Keratinocyte (primary cell): ENCODE results near the gene CBX2. TPM values are rescaled to one million over a fixed set of nuclear protein-coding genes. Genes with fewer than 3 reads are reported as not detected.
"Not testable (repeated sequence)": the region's sequence is repeated elsewhere in the genome, so short reads cannot be mapped to it uniquely, and the experiment has no call there.

Source experiments
- DNase-seq: peaks from one replicate; pipeline ENCODE4 v3.0.0-alpha.2; 2011; ENCODE audit warnings: low read depth, missing footprints, low spot score
- FAIRE-seq: peaks from 2 replicates; lab custom pipeline; 2011; peaks lifted over from hg19 to GRCh38; lab: Jason Lieb, UNC
- H2AFZ ChIP-seq: 2 replicates; pipeline ENCODE4 v1.6.0; 2012; ENCODE audit warnings: low read length, control low read depth, inconsistent platforms; ENCODE audit not compliant: control insufficient read depth
- H3K27ac ChIP-seq: 2 replicates; pipeline ENCODE4 v1.5.1; 2011; ENCODE audit warnings: low read length; ENCODE audit not compliant: control insufficient read depth, insufficient read depth
- H3K27me3 ChIP-seq: 3 replicates; pipeline ENCODE4 v1.6.0; 2011; ENCODE audit warnings: low read length; ENCODE audit not compliant: control insufficient read depth, insufficient read depth; ENCODE audit errors: extremely low read depth
- H3K36me3 ChIP-seq, 2 experiments: 2 replicates in 1 of 2; 3 replicates in 1 of 2; pipeline ENCODE4 v1.5.1; 2011; ENCODE audit warnings: low read length in 2 of 2, mild to moderate bottlenecking in 1 of 2; ENCODE audit not compliant: control insufficient read depth in 2 of 2, insufficient read depth in 2 of 2; ENCODE audit errors: extremely low read depth in 1 of 2
- H3K4me1 ChIP-seq: 3 replicates; pipeline ENCODE4 v1.5.1; 2011; ENCODE audit warnings: low read length; ENCODE audit not compliant: control insufficient read depth, insufficient read depth; ENCODE audit errors: extremely low read depth
- H3K4me2 ChIP-seq: 3 replicates; pipeline ENCODE4 v1.6.0; 2011; ENCODE audit warnings: low read depth, low read length; ENCODE audit not compliant: control insufficient read depth, insufficient read depth; ENCODE audit errors: extremely low read depth
- H3K4me3 ChIP-seq, 3 experiments: fragments of 200-600 bp in 1 of 3; sonication (generic) in 1 of 3; 2 replicates in 2 of 3; 3 replicates in 1 of 3; pipeline ENCODE4 v1.5.1; 2011 to 2016; ENCODE audit warnings: low read length in 3 of 3, mild to moderate bottlenecking in 3 of 3, control low read depth in 2 of 3, inconsistent platforms in 1 of 3, low read depth in 1 of 3, mixed read lengths in 1 of 3, mixed run types in 1 of 3, moderate library complexity in 1 of 3; ENCODE audit not compliant: control insufficient read depth in 2 of 3, insufficient read depth in 2 of 3; ENCODE audit errors: extremely low read depth in 1 of 3
- H3K79me2 ChIP-seq: 2 replicates; pipeline ENCODE4 v1.6.0; 2012; ENCODE audit warnings: low read length; ENCODE audit not compliant: control insufficient read depth, insufficient read depth
- H3K9ac ChIP-seq: 3 replicates; pipeline ENCODE4 v1.6.0; 2011; ENCODE audit warnings: low read length; ENCODE audit not compliant: control insufficient read depth, insufficient read depth; ENCODE audit errors: extremely low read depth
- H3K9me1 ChIP-seq: 3 replicates; pipeline ENCODE4 v1.6.0; 2011; ENCODE audit warnings: low read length; ENCODE audit not compliant: control insufficient read depth, insufficient read depth; ENCODE audit errors: extremely low read depth
- H3K9me3 ChIP-seq: 2 replicates; pipeline ENCODE4 v1.5.1; 2012; ENCODE audit warnings: low read depth, low read length; ENCODE audit not compliant: control insufficient read depth
- H4K20me1 ChIP-seq: 3 replicates; pipeline ENCODE4 v1.6.0; 2011; ENCODE audit warnings: low read length; ENCODE audit not compliant: control insufficient read depth, insufficient read depth; ENCODE audit errors: extremely low read depth
- EZH2 ChIP-seq: IDR thresholded peaks from one replicate; pipeline ENCODE4 v1.6.1; 2012; ENCODE audit warnings: inconsistent platforms, mild to moderate bottlenecking, low read length, moderate library complexity
- dilution Hi-C: fragments of 300-500 bp; cut with MboI; formaldehyde crosslinking; loops from one replicate; pipeline ENCODE4 v1.7.0; 2020; ENCODE audit warnings: low sequenced_read_pairs; ENCODE audit not compliant: extremely low pct_ligation_motif_present
- polyA plus RNA-seq, 5 experiments: library from polyadenylated mRNA; depleted of rRNA in 3 of 5; stranded (reverse) in 3 of 5; stranded (forward) in 1 of 5; unstranded in 1 of 5; fragments of >200 nt; gene quantifications; 1 replicate in 1 of 5; 2 replicates in 3 of 5; 3 replicates in 1 of 5; pipeline versions ENCODE4 v1.2.1 to v1.2.3, GENCODE V29; 2011 to 2012; ENCODE audit warnings: missing spikeins in 2 of 5, low read depth in 1 of 5, low replicate concordance in 1 of 5
- TF ChIP-seq, protein P1 (sequence below), 3 experiments: IDR thresholded peaks in 1 of 3; conservative IDR thresholded peaks in 1 of 3; optimal IDR thresholded peaks in 1 of 3; 2 replicates in 2 of 3; 3 replicates in 1 of 3; pipeline versions ENCODE3 to v1.5.1; 2011; ENCODE audit warnings: low read length in 3 of 3, mild to moderate bottlenecking in 3 of 3, moderate library complexity in 2 of 3, control low read depth in 1 of 3, inconsistent platforms in 1 of 3; ENCODE audit not compliant: insufficient read depth in 2 of 3; ENCODE audit errors: extremely low read depth in 1 of 3

The CBX2 gene
- polyA plus RNA-seq, 1 donor (not counting 4 experiments of a cell fraction or from before 2014, with no cell fraction given), result 1.7 TPM

DNA sequence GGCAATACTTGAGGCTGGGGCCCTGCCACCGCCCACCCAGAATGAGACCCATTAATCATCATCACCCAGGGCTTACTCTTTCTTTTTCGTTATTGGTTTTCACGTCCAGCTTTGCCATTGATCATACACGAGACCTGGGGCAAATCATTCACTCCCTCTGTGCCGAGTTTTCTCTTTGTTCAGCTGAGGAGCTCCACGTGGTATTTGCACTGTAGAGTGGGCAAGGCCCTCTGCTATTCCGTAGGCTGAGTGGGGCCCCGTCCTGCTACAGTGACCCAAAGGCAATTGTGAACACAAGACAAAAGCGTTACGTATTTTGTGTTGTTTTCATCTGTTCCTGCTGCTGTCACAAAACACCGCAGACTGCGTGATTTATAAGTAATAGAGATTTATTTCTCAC is 23.6 kb upstream of the CBX2 start:
- no peaks in the 10 kb centered on the region for H3K4me1 ChIP-seq
- H3K36me3 ChIP-seq, result no peaks in the 10 kb centered on the region
- H2AFZ ChIP-seq, result no peak overlapping the region
- H3K27me3 ChIP-seq, result peaks cover 18% of the 10 kb centered on the region
- no peak overlapping the region for H3K4me2 ChIP-seq
- no peak overlapping the region for H3K4me3 ChIP-seq
- no peak overlapping the region for H3K27ac ChIP-seq
- dilution Hi-C loops, result no loop called here
- no peaks in the 10 kb centered on the region for H4K20me1 ChIP-seq
- H3K9ac ChIP-seq, result no peak overlapping the region
- TF ChIP-seq EZH2, result no peak
- TF ChIP-seq, protein P1, sequence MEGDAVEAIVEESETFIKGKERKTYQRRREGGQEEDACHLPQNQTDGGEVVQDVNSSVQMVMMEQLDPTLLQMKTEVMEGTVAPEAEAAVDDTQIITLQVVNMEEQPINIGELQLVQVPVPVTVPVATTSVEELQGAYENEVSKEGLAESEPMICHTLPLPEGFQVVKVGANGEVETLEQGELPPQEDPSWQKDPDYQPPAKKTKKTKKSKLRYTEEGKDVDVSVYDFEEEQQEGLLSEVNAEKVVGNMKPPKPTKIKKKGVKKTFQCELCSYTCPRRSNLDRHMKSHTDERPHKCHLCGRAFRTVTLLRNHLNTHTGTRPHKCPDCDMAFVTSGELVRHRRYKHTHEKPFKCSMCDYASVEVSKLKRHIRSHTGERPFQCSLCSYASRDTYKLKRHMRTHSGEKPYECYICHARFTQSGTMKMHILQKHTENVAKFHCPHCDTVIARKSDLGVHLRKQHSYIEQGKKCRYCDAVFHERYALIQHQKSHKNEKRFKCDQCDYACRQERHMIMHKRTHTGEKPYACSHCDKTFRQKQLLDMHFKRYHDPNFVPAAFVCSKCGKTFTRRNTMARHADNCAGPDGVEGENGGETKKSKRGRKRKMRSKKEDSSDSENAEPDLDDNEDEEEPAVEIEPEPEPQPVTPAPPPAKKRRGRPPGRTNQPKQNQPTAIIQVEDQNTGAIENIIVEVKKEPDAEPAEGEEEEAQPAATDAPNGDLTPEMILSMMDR (optimal IDR thresholded peaks at IDR 0.05 in 1 of 3, IDR thresholded peaks at IDR 0.05 in 1 of 3, conservative IDR thresholded peaks at IDR 0.05 in 1 of 3; ENCODE audit: extremely low read depth in 1 of 3, insufficient read depth in 2 of 3, low read length in 3 of 3), result no peak
- no peaks in the 10 kb centered on the region for H3K9me1 ChIP-seq
- FAIRE-seq, result no peak
- DNase-seq, result no peak
- H3K9me3 ChIP-seq, result no peaks in the 10 kb centered on the region
- H3K79me2 ChIP-seq, result no peaks in the 10 kb centered on the region

DNA sequence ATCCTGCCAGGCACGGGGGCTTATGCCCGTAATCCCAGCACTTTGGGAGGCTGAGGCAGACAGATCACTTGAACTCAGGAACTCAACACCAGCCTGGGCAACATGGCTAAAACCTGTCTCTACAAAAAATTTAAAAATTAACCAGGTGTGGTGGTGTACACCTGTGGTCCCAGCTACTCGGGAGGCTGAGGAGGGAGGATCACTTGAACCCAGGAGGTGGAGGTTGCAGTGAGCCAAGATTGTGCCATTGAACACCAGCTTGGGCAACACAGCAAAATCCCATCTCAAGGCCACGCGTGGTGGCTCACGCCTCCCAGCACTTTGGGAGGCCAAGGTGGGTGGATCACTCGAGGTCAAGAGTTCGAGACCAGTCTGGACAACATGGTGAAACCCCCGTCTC is 23.0 kb upstream of the CBX2 start:
- H3K9ac ChIP-seq, H3K27ac ChIP-seq, H3K4me2 ChIP-seq, H2AFZ ChIP-seq, H3K79me2 ChIP-seq, H3K4me1 ChIP-seq, dilution Hi-C loops, H3K9me1 ChIP-seq, DNase-seq, H3K9me3 ChIP-seq, H3K36me3 ChIP-seq, H3K4me3 ChIP-seq, FAIRE-seq, H4K20me1 ChIP-seq: not testable (repeated sequence)
- H3K27me3 ChIP-seq, result peaks cover 12% of the 10 kb centered on the region

DNA sequence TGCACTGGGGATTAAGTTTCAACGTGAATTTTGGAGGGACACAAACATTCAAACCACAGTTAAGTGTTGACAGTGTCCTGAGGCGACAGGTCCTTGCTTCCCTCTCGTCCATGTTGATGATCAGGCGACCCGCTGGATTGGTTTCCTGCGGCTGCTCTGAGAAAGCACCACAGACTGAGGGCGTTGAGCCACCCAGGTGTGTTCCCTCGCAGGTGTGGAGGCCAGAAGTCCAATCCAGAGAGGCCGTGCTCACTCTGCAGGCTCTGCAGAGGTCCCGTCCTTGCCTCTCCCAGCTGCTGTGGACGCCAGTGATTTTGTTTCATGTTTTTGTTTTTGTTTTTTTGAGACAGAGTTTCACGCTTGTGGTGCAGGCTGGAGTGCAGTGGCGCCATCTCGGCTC is 22.4 kb upstream of the CBX2 start:
- no peak overlapping the region for H3K9ac ChIP-seq
- H3K9me1 ChIP-seq, result no peaks in the 10 kb centered on the region
- H4K20me1 ChIP-seq, result no peaks in the 10 kb centered on the region
- H3K4me3 ChIP-seq, result no peak overlapping the region
- H3K36me3 ChIP-seq, result no peaks in the 10 kb centered on the region
- H3K4me1 ChIP-seq, result peaks cover 6% of the 10 kb centered on the region
- peaks cover 8% of the 10 kb centered on the region for H3K27me3 ChIP-seq
- dilution Hi-C loops, result no loop called here
- H3K9me3 ChIP-seq, result no peaks in the 10 kb centered on the region
- no peaks in the 10 kb centered on the region for H3K79me2 ChIP-seq
- H3K4me2 ChIP-seq, result no peak overlapping the region
- TF ChIP-seq EZH2, result no peak
- TF ChIP-seq, protein P1 (optimal IDR thresholded peaks at IDR 0.05 in 1 of 3, IDR thresholded peaks at IDR 0.05 in 1 of 3, conservative IDR thresholded peaks at IDR 0.05 in 1 of 3; ENCODE audit: extremely low read depth in 1 of 3, insufficient read depth in 2 of 3, low read length in 3 of 3), result no peak
- no peak overlapping the region for H2AFZ ChIP-seq
- DNase-seq (no peak), FAIRE-seq (no peak)
- H3K27ac ChIP-seq, result no peak overlapping the region
